Left lobe of liver (tissue), 2 donors: ENCODE measurements around the gene RAI1. TPM values are rescaled to one million over a fixed set of nuclear protein-coding genes. Genes with fewer than 3 reads are reported as not detected.
"Not testable (repeated sequence)": the region's sequence is repeated elsewhere in the genome, so short reads cannot be mapped to it uniquely, and the experiment has no call there.

Experiments used
- ATAC-seq: fragments of 200-7000 bp; cut with Tn5 transposase; one replicate; pipeline ENCODE4 v1.9.1; 2020; ENCODE audit warnings: mild to moderate bottlenecking, moderate library complexity
- DNase-seq: peaks from one replicate; pipeline ENCODE4 v3.0.0-alpha.2; 2020; ENCODE audit warnings: low spot score
- total RNA-seq: library from RNA; stranded (reverse); gene quantifications from one replicate; pipeline ENCODE4 v1.2.1, GENCODE V29; 2021
- donor health status: DM: no; HTN: no; CAD: no; lungs with moderate emphysema.
- donor health status: DM: no; HTN: yes; CAD: no.

The RAI1 gene
- total RNA-seq, 1 donor from 2014 or later, result 7.8 TPM

DNA sequence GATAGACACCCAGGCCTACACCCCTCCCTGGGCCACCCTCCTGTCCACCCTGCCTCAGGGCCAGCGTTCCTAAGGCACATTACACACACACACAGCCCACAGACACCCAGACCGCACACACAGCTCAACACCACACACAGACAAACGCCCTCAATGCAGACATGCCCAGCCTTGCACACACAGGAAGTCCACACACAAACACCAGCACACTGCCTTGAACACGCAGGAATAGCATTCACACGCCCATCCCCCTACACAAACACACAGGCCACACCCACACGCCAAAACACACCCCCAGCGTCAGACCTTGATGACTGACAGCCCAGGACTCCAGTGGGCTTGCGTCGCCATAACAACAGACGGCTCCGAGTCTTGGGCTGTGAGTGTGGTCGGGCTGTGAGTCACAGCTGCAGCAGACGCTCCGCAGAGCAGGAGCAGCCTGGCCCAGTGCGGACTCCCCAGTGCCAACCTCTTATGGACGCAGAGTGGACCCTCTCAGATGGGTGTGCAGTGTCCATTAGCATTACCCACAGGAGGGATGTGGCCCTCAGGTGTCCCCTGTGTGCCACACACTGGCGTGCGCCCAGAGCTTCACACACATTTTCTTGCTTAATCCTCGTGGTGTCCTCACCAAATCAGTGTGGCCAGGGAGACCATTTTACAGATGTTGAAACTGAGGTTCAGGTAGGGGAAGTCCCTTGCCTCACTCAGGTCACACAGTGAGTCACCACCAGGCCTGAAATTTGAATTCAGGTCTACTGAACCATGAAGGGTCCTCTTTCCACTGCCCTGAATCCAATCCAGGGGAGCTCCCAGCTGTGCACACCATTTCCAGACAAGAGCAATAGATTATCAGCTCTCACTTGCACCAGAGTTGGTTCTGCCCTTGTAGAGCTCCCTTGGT lies 17.8 kb upstream of the RAI1 start:
- no peak for DNase-seq
- ATAC-seq, result no peak

DNA sequence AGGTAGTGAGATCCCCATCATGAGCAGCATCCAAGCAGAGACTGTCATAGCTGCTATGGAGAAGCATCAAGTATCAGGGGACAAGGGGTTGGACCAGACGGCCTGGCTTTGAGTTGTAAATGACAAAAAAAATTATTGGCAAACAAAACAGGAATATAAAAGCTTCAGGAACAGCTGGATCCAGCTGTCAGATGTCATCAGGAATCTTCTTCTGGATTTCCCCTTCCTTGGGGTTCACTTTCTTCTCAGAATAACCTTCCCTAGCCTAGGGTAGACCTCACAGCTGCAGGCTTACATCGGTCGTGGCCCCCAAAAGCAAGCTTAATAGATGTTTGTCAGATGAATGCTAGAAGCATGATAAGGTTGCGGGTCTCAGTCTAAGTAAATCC lies 17.2 kb upstream of the RAI1 start:
- no peak for DNase-seq
- ATAC-seq, result no peak

DNA sequence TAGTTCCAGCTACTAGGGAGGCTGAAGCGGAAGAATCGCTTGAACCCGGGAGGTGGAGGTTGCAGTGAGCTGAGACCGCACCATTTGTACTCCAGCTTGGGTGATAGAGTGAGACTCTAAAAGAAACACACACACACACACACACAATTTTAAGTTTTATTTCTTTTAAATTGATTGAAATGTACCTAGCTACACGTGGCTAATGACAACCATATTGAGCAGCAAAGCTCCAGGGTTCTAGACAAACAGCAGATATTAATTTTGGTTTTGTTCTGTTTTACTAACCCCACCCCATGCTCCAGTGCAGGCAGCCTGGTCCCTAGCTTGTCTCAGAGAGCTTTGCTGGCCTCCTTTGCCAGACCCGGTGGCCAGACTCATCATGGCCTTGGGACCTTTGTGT lies 16.0 kb upstream of the RAI1 start:
- ATAC-seq, result no peak
- no peak for DNase-seq

DNA sequence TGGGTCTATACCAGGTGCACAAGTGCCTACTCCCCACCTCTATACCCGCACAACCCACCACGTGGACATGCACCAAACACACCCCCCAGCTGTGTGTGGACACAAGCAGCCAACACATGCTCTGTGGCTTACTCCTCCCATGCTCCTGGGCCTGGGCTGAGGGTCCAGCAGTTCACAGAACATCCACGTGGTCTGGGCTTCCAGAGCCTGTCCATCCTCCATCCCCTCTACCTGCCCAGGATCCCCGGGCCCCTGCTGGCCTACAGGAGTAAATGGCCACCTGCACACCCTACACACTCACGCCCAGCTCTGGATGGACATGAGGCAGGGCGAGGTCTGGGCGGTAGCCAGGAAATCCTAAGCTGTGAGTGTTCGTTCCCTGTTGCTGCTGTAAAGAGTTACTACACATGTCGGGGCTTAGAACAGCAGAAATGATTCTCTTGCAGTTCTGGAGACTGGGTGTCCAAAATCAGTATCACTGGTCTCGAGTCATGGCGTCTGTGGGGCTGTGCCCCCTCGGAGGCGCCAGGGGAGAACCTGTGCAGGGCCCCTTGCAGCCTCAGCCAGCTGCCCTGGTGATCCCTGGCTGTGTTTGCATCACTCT lies 15.0 kb upstream of the RAI1 start:
- DNase-seq, result no peak
- ATAC-seq, result no peak

DNA sequence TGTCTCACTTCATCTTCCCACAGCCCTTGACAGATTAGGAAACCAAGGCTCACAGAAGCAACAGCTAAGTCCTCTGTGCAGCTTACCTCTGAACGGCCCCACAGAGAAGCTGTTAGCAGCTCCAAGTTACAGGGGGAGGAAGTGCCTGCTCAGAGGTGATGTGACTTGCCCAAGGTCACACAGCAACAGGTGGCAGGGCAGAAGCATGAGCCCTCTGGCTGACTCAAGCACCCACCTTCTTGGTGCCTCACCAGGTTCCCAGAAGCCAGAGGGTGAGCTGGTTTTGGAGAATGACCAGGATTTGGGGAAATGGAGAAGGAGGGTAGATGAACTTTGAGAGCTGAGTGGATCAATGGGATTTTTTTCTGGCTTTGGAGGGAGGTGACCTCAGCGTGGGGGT lies 14.0 kb upstream of the RAI1 start:
- DNase-seq, result no peak
- no peak for ATAC-seq

DNA sequence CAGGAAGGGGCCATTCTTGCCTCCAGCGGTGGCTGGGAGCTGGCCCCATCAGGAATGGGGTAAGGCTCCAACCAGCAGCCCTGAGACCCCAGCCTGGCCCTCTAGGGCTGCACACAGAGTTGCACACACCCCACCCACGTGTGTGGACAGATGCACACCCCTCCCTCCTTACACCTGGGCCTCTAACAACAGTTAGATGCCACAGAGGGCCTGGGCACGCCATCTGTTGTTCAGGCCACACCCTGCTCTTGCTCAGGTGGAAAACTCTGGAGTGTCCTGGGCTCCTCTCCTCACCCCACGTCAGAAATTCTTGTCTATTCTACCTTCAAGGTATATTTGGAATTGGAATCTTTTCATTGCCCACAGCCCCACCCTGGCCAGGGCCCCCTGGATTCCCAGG lies 13.3 kb upstream of the RAI1 start:
- ATAC-seq, result no peak
- DNase-seq, result no peak

DNA sequence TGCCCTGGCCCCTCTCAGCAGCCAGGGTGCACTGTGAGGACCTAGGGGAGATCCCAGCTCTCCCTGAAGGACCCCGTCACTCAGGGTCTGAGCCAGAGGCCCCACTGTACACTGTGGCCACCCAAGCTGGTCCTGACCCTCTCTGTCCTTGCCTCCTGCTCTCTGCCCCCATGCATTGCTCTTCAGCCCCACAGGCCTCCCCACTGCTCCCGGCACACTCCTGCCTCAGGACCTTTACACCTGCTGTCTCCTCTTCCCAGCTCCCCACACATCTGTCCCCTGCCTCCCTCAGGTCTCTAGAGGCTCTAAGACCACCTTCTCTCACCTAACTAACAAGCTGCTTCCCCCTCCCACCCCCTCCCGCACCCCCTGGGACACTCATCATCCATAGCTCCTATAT lies 12.9 kb upstream of the RAI1 start:
- DNase-seq, result no peak
- ATAC-seq, result no peak

DNA sequence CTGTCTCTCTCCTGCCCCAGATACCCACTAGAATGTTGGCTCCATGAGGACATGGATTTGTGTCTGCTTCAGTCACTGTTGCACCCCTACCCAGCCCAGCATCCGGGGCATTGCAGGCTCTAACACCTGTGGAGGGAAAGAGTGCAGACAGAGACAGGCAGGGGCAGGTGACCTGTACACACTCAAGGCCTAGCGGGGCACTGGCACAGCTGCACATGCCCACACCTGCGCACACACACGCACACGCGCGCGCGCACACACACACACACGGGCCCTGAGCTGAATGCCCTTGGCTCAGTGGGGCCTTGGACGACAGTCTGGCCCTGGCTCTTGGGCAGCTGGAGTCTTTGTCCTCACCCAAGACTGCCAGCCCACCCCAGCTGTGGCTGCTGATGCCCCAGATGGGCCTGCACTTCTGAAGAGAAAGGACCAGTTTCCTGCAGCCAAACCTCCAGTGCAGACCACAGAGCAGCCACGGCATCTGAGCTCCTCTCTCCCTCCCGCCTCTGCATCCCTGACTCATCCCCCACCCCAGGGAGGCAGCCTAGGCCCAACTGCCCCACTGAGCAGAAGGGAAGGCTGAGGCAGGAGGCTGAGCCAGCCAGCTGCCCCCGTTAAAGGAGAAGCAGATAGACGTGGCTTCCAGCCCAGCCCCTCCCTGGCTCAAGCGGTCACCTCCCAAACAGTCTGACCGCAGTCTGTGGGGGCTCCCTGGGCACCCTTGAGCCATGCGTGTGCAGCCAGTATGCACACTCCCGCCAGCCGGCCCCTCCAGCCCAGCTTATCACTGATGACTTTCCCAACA lies 12.3 kb upstream of the RAI1 start:
- ATAC-seq, result no peak

DNA sequence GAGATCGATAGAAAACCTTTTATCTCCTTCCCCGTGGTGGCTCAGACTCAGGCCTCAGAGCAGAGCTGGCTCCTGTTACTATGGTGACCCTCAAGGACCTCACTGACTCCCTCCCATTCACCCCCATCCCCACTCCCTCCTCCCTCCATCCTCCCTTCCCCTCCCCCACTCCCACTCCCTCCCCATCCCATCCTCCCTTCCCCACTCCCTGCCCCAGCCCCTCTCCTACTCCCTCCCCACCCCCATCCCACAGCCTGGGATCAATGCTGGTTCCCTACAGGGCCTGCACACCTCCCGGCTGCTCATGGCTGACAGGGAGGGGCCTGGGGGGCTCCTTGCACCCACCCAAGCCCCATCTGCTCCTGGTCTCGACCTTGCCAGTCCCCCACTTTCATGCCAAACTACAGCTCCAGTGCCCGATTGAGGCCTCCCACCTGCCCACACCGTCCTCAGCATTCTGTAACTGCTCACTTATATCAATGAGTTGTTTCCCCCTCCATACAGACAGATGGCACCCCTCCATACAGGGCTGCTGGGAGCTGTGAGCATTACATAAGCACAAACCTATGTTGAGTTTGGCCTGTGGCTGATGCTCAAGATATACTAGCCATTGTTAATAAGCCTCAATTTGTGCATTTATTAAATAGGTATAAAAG lies 11.6 kb upstream of the RAI1 start:
- no peak for ATAC-seq
- no peak for DNase-seq

More for the DNA sequence above, 12.3 kb upstream of the RAI1 start:
- DNase-seq, result no peak

DNA sequence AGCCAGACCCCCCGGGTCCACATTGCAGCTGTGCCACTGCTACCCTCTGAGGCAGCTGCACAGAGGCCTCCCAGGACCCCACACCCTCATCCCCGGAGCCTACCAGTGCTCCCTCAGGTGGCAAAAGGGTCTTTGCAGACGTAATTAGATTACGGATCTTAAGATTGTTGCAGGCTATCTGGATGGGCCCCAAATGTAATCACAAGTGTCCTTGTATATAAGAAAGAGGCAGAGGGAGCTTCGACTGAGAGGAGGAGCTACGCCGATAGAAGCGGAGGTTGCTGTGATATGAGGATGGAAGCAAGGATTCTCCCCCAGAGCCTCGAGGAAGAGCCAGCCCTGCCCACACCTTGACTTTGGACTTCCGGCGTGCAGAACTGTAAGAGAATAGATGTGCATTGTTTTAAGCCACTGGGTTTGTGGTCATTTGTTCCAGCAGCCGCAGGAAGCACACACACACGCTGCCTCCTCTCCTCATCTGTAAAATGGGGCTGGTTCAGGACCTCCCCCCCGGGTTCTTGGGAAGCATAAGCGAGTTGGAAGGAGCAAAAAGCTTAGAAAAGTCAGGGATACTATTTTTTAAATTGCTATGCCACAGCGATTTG lies 10.5 kb upstream of the RAI1 start:
- ATAC-seq, result no peak
- no peak for DNase-seq

DNA sequence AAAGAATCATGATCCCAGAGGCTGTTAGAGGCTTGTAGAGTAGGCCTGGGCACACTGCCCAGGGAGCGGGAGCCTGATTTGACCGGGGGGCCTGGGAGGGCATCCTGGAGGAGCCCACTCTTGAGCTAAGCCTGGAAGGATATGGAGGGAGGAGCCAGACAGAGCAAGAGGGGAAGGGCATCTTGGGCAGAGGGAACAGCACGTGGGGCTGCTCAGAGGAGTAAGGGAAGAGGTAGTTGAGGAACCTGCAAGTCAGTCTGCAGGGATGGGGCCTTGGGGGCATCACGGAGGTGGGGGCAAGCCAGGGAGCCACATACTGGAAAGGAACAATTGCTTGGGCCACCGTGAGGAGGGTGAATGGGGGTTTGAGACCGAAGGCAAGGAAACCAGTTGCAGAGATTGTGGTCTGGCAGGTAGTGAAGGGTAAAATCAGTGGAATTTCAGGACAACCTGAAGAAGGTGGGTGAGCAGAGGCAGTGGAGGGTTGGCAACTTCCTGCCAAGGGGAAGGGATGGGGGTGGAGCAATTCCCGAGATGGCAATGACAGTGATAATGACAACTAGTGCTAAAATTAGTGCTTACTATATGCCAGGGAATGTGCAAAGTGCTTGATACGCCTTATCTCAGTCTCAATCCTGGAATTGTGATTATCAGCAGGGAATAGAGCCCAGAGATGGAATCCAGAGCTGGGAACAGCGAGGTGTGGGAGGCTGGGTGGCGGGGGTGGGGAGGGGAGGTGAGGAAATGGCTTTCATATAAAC lies 9.7 kb upstream of the RAI1 start:
- ATAC-seq (no peak), DNase-seq (no peak)

DNA sequence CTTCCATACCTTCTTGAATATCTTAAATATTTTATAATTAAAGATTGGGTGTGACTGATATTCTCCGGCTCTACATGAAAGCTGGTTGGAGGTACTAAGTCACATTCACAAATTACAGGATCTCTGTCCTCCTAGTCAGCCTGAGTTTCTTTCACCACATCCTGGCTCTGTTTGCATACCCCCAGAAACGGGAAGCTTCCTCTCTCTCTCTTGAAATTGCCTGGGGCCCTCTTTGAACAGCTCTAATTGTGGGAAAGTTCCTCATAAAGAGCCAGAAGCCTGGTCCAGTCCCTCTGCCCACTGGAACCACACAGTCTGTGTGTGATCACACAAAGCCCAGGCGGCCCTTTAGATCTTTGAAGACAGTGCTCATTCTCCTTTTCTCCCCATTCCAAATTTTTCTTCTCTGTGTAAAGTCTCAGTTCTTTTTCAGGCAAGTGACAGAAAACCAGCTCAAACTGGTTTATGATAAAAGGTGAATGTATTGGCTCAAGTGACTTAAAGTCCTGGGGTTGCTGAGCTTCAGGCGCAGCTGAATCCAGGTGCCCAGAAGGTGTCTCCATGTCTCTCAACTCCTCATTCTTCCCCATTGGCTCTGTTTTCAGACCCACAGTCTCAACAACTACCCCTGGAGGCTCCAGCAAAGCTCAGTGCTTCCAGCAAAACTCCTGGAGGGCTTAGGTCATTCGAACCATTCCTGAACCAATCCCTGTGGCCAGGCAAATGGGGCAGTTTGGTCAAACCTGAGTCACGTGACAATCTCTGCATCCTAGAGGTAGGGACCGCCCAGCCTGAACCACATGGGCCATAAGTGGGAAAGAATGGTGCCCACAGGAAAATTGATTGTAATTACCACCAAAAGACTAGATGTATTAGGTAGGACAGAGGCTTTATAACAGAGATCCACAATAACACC lies 8.5 kb upstream of the RAI1 start:
- DNase-seq (no peak), ATAC-seq (no peak)

DNA sequence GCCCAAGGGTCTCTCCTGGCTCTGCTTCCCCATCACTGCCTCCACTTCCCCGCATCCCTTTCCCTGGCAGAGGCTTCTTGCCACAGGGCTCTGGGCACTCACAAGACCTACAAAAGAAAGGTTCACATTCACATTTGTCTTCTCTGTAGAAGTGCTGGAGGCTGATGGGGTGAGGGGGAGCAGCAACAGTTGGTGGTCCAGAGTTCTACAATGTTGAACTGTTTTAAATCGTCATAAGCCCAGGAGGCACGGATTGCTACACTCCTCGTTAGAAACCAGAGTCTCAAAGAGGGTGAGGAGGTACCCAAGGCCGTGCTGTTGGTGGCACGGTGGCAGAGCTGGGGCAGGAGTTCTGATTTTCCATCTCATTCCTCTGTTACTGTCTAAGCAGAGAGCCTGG lies 5.8 kb upstream of the RAI1 start:
- ATAC-seq, result no peak
- DNase-seq, result no peak

DNA sequence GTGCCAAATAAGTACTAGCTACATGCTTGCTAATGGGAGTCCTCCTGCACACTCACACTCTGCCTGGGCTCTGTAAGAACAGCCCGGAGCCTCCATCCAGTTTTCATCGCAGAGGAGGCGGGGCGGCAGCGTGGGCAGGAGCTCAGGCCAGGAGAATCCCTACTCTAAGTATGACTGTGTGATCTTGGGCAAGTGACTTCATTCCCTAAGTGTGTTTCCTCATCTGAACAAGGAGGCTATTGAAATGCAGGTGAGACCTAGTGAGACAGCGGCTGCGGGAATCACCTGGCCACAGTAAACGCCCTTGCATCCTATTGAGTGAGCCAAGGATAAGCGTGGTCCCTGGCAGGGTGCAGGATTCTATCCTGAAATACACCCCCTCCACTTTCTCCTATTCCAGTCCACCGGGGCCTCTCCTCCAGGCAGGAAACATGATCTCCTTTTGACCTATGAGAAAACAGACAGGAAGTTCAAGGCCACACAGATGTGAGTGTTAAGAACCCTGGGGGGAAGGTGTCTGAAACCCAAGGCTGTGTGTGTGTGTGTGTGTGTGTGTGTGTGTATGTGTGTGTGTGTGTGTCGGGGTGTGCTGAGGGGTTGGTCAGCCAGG lies 5.2 kb upstream of the RAI1 start:
- ATAC-seq (no peak), DNase-seq (no peak)

DNA sequence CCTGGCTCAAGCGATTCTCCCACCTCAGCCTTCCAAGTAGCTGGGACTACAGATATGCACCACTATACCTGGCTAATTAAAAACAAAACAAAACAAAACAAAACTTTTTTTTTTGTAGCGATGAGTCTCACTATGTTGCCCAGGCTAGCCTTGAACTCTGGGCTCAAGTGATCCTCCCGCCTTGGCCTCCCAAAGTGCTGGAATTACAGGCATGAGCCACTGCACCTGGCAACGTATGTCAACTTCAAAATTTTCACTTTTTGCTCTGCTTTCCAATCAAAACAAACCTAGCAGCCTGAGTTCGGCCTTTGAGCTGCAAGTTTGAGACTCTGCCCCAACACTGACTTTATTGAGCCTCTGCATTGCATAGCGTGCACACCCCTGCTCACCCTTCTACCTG lies 4.5 kb upstream of the RAI1 start:
- DNase-seq (no peak), ATAC-seq (no peak)

DNA sequence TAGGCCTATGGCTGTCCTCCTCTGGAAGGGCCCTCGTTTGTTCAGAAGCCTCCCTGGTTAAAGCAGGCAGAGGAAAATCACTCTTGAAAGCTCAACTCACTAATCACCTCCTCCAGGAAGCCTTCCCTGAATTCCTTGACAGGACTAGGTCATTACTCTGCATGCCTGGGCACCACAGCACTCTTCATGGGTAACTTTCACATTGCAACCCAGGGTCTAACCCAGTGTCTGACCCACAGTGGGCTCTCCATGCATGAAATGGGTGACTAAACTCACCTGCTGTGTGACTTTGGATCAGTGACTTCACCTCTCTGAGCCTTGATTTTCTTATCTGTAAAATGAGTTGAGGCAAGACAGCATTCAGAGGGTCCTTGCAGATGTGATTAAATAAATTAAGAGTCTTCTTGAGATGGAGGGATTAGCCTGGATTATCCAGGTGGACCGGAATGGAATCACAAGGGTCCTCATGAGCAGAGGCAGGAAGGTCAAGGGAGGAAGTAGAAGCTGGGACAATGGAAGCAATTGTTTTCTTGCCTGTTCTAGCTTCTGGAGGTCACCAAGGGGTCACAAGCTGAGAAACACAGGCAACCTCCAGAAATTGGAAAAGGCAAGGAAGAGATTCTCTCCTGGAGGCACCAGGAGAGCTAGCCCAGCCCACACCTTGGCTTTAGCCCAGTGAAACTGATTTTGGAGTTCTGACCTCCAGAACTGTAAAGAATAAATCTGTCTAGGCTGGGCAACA lies 3.8 kb upstream of the RAI1 start:
- no peak for DNase-seq
- no peak for ATAC-seq

DNA sequence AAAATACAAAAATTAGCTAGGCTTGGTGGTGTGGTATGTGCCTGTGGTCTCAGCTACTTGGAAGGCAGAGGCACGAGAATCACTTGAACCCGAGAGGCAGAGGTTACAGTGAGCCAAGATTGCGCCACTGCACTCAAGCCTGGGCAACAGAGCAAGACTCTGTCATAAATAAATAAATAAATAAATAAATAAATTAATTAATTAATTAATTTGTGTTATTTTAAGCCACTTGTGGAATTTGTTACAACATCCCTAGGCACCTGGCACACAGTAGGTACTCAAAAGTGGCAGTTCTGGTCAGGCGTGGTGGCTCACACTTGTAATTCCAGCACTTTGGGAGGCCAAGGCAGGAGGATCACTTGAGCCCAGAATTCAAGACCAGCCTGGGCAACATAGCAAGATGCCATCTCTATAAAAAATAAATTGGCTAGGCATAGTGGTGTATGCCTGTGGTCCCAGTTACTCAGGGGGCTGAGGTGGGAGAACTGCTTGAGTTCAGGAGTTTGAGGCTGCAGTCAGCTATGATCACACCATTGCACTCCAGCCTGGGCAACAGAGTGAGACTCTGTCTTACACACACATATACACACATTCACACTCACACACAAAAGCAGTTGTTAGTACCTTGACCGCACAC lies 3.1 kb upstream of the RAI1 start:
- not testable (repeated sequence) for DNase-seq, ATAC-seq
